Measurements from ENCODE around the gene COL18A1.

The COL18A1 gene

DNA sequence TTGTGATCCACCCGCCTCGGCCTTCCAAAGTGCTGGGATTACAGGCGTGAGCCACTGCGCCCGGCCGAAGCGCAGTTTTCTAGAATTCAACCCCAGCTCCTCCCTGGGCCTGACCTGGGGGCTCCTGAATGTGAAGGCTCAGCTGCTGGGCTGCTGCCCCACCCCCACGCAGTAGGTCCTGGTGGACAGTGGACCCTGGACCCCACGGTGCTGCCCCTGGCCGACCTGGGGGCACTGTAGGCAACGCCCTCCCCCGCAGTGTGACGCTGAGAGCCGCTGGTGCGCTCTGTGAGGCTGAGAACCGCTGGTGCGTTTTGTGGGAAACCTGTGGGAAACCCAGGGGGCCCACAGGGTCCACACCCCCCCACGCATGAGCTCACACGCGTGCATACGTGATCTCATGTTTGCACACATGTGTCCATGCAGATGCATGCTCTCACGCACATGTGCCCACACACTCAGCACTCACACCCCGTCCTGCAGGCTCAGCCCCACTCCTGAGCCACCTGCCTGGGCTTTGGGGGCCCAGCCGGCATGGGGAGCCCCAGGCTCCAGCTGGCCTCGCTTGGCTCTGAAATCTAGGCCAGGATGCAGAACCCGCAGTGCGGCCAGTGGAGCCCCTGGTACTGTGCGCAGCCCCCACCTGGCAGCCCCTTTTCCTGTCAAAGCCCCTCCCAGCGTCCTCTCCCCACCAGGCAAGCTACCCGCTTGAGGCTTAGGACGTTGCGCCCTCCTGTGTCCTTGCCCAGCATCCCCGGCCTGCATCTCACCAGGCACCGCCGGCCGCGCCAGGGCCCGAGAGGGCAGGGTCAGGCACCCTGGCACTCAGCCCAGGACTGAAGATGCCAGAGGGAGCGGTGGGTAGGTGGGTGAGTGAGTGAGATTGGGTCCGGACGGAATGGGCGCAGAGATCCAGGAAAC lies 67.7 kb downstream of the COL18A1 start:
- no peaks in the 10 kb centered on the region for H3K79me2 ChIP-seq (ENCODE audit: low read length)
- TF ChIP-seq EZH2phosphoT487 (IDR thresholded peaks at IDR 0.05; ENCODE audit: low read depth): no peak
- TF ChIP-seq, protein P1, sequence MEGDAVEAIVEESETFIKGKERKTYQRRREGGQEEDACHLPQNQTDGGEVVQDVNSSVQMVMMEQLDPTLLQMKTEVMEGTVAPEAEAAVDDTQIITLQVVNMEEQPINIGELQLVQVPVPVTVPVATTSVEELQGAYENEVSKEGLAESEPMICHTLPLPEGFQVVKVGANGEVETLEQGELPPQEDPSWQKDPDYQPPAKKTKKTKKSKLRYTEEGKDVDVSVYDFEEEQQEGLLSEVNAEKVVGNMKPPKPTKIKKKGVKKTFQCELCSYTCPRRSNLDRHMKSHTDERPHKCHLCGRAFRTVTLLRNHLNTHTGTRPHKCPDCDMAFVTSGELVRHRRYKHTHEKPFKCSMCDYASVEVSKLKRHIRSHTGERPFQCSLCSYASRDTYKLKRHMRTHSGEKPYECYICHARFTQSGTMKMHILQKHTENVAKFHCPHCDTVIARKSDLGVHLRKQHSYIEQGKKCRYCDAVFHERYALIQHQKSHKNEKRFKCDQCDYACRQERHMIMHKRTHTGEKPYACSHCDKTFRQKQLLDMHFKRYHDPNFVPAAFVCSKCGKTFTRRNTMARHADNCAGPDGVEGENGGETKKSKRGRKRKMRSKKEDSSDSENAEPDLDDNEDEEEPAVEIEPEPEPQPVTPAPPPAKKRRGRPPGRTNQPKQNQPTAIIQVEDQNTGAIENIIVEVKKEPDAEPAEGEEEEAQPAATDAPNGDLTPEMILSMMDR (IDR thresholded peaks at IDR 0.05; ENCODE audit: low read depth, low read length): no peak
- no peak overlapping the region for H2AFZ ChIP-seq (ENCODE audit: low read depth, low read length)
- H4K20me1 ChIP-seq (ENCODE audit: insufficient read depth, low read length): no peaks in the 10 kb centered on the region
- no peaks in the 10 kb centered on the region for H3K36me3 ChIP-seq (replicated peaks; ENCODE audit: low read depth, low read length)
- no peak overlapping the region for H3K4me2 ChIP-seq (ENCODE audit: low read length)
- no peak overlapping the region for H3K4me3 ChIP-seq (ENCODE audit: low read length)
- H3K9ac ChIP-seq (ENCODE audit: low read length): no peak overlapping the region
- H3K4me1 ChIP-seq (ENCODE audit: low read length): peaks cover under 1% of the 10 kb centered on the region; the same call in 1 of the 2 replicates
- no peaks in the 10 kb centered on the region for H3K27me3 ChIP-seq (ENCODE audit: low read depth, low read length)
- H3K27ac ChIP-seq (ENCODE audit: low read length): no peak overlapping the region
- H3K9me3 ChIP-seq (ENCODE audit: insufficient read depth, low read length): no peaks in the 10 kb centered on the region

DNA sequence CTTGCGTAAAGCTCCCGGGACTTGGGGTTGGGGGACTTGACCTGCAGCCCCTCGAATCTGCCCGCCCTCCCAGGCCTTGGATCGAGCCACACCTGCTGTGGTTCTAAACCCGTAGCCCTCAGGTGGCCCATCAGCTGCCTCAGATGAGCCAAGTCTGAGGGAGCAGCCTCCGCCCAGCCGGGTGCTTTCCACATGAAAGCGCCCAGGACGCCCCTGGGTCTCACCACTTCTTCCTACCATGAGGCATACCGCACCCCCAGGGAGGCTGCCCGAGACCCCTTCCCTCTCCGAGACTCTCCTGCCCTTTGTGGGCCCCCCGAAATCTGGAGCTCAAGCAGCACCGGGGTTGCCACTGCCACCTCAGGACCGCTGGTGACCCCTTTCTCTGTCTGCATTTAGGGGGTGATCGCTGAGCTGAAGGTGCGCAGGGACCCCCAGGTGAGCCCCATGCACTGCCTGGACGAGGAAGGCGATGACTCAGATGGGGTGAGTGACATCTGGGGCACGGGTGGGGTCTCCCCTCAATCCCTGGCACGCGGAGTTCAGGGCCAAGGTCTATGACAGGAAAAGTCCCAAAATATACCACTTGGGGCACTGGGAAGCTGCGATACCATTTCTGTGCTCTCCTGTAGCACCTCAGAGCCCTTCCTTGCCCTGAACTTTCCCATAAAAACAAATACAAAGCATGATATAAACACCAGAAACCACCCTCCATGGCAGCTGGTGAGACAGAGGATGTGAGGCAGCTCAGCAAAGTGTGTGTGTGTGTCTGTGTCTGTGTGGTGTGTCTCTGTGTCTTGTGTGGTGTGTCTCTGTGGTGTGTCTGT lies 68.7 kb downstream of the COL18A1 start:
- Histone ChIP-seq H3K9me3 (ENCODE audit: insufficient read depth, low read length) (no peaks in the 10 kb centered on the region), H2AFZ (ENCODE audit: low read depth, low read length) (no peak overlapping the region), H3K36me3 (replicated peaks; ENCODE audit: low read depth, low read length) (no peaks in the 10 kb centered on the region), H3K79me2 (ENCODE audit: low read length) (no peaks in the 10 kb centered on the region), H3K4me2 (ENCODE audit: low read length) (no peak overlapping the region), H3K9ac (ENCODE audit: low read length) (no peak overlapping the region), H3K4me1 (ENCODE audit: low read length) (peaks cover 7% of the 10 kb centered on the region; the same call in 1 of the 2 replicates), H3K4me3 (ENCODE audit: low read length) (no peak overlapping the region), H4K20me1 (ENCODE audit: insufficient read depth, low read length) (no peaks in the 10 kb centered on the region), H3K27ac (ENCODE audit: low read length) (no peak overlapping the region), H3K27me3 (ENCODE audit: low read depth, low read length) (no peaks in the 10 kb centered on the region)
- TF ChIP-seq EZH2phosphoT487 (IDR thresholded peaks at IDR 0.05; ENCODE audit: low read depth): no peak
- TF ChIP-seq, protein P1 (IDR thresholded peaks at IDR 0.05; ENCODE audit: low read depth, low read length): no peak

DNA sequence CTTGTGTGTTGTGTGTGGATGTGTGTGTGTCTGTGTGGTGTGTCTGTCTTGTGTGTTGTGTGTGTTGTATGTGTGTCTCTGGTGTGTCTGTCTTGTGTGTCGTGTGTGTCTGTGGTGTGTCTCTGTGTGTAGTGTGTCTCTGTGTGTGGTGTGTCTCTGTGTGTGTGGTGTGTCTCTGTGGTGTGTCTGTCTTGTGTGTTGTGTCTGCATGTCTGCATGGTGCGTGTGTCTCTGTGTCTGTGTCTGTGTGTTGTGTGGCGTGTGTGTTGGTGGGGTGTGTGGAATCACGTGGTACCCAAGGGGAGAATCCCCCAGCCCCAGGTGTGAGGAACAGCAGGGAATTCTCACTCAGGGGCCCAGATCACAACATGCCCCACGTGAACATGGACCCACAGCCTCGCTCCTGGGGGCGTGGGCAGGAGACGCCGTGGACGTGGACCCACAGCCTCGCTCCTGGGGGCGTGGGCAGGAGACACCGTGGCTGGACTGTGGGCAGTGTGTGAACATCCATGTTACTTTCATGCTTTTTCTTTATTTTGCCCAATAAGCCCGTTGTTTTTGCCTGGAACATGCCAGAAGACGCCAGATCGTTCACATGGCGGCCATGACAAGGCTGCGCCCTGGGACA lies 69.5 kb downstream of the COL18A1 start:
- Histone ChIP-seq H3K9me3 (ENCODE audit: insufficient read depth, low read length) (no peaks in the 10 kb centered on the region), H3K27me3 (ENCODE audit: low read depth, low read length) (no peaks in the 10 kb centered on the region), H3K4me1 (ENCODE audit: low read length) (peaks cover 9% of the 10 kb centered on the region; the same call in 1 of the 2 replicates), H2AFZ (ENCODE audit: low read depth, low read length) (no peak overlapping the region), H3K79me2 (ENCODE audit: low read length) (no peaks in the 10 kb centered on the region), H3K27ac (ENCODE audit: low read length) (no peak overlapping the region), H3K4me3 (ENCODE audit: low read length) (no peak overlapping the region), H3K9ac (ENCODE audit: low read length) (no peak overlapping the region), H3K4me2 (ENCODE audit: low read length) (no peak overlapping the region), H3K36me3 (replicated peaks; ENCODE audit: low read depth, low read length) (no peaks in the 10 kb centered on the region), H4K20me1 (ENCODE audit: insufficient read depth, low read length) (no peaks in the 10 kb centered on the region)
- TF ChIP-seq, protein P1 (IDR thresholded peaks at IDR 0.05; ENCODE audit: low read depth, low read length): no peak
- TF ChIP-seq EZH2phosphoT487 (IDR thresholded peaks at IDR 0.05; ENCODE audit: low read depth): no peak

Measured in OCI-LY3 (cell line).